MG63 (cell line): Measurements from ENCODE around the gene SH3PXD2A. TPM values are rescaled to one million over a fixed set of nuclear protein-coding genes. Genes with fewer than 3 reads are reported as not detected.
A peak's percentile ranks its signal among the peaks of the same experiment; 100 is the strongest.
"Not testable (repeated sequence)": the region's sequence is repeated elsewhere in the genome, so short reads cannot be mapped to it uniquely, and the experiment has no call there.

Source experiments
- DNase-seq: peaks from one replicate; pipeline ENCODE4 v3.0.0-alpha.2; 2020
- H3K27me3 ChIP-seq: fragments of 250-450 bp; sonication (Bioruptor Pico); 2 replicates; pipeline ENCODE4 v1.5.1; 2020; ENCODE audit warnings: mild to moderate bottlenecking, moderate library complexity
- H3K36me3 ChIP-seq: fragments of 250-450 bp; sonication (Bioruptor Pico); 2 replicates; pipeline ENCODE4 v1.5.1; 2020; ENCODE audit warnings: mild to moderate bottlenecking, moderate library complexity
- H3K4me3 ChIP-seq: fragments of 250-450 bp; sonication (Bioruptor Pico); 2 replicates; pipeline ENCODE4 v1.5.1; 2020; ENCODE audit warnings: mild to moderate bottlenecking, moderate library complexity
- H3K9me3 ChIP-seq: fragments of 250-450 bp; sonication (Bioruptor Pico); 2 replicates; pipeline ENCODE4 v1.5.1; 2020; ENCODE audit warnings: mild to moderate bottlenecking, moderate library complexity
- total RNA-seq: library from RNA; depleted of rRNA; stranded (reverse); fragments of >200 nt; shearing (Covaris generic); gene quantifications from 2 replicates; pipeline ENCODE4 v1.2.3, GENCODE V29; 2014; ENCODE audit warnings: low replicate concordance

SH3PXD2A gene
- total RNA-seq, 1 experiment from 2014 or later: 19.2 TPM

- Histone ChIP-seq H3K9me3 (no peaks in the 10 kb centered on the region), H3K4me3 (no peak overlapping the region), H3K36me3 (peaks cover 71% of the 10 kb centered on the region), H3K27me3 (no peaks in the 10 kb centered on the region)
- no peak for DNase-seq
Observed at GRCh38 chr10:103633846-103634245, 221.5 kb downstream of the SH3PXD2A start.

GRCh38 chr10:103632871-103633270, 222.5 kb downstream of the SH3PXD2A start:
- H3K9me3 ChIP-seq, H3K4me3 ChIP-seq, DNase-seq, H3K27me3 ChIP-seq: not testable (repeated sequence)
- H3K36me3 ChIP-seq: peaks cover 68% of the 10 kb centered on the region

- no peak for DNase-seq
- H3K4me3 ChIP-seq: no peak overlapping the region
- no peaks in the 10 kb centered on the region for H3K27me3 ChIP-seq
- H3K9me3 ChIP-seq: no peaks in the 10 kb centered on the region
- peaks cover 65% of the 10 kb centered on the region for H3K36me3 ChIP-seq
Observed at GRCh38 chr10:103632247-103632642, 223.1 kb downstream of the SH3PXD2A start.

- peaks cover 61% of the 10 kb centered on the region for H3K36me3 ChIP-seq
- no peak for DNase-seq
- no peaks in the 10 kb centered on the region for H3K9me3 ChIP-seq
- no peak overlapping the region for H3K4me3 ChIP-seq
- no peaks in the 10 kb centered on the region for H3K27me3 ChIP-seq
Observed at GRCh38 chr10:103630156-103630555, 225.2 kb downstream of the SH3PXD2A start.

GRCh38 chr10:103629581-103629980, 225.8 kb downstream of the SH3PXD2A start:
- no peaks in the 10 kb centered on the region for H3K27me3 ChIP-seq
- peaks cover 61% of the 10 kb centered on the region for H3K36me3 ChIP-seq
- H3K9me3 ChIP-seq: no peaks in the 10 kb centered on the region
- no peak for DNase-seq
- H3K4me3 ChIP-seq: no peak overlapping the region

GRCh38 chr10:103627893-103628292, 227.5 kb downstream of the SH3PXD2A start:
- no peak for DNase-seq
- H3K36me3 ChIP-seq: peaks cover 63% of the 10 kb centered on the region
- H3K9me3 ChIP-seq: no peaks in the 10 kb centered on the region
- no peak overlapping the region for H3K4me3 ChIP-seq
- no peaks in the 10 kb centered on the region for H3K27me3 ChIP-seq

- Histone ChIP-seq H3K4me3 (no peak overlapping the region), H3K27me3 (no peaks in the 10 kb centered on the region), H3K36me3 (peaks cover 62% of the 10 kb centered on the region), H3K9me3 (no peaks in the 10 kb centered on the region)
- no peak for DNase-seq
Observed at GRCh38 chr10:103627111-103627892, 228.1 kb downstream of the SH3PXD2A start.

GRCh38 chr10:103626178-103626577, 229.2 kb downstream of the SH3PXD2A start:
- DNase-seq: no peak
- peaks cover 60% of the 10 kb centered on the region for H3K36me3 ChIP-seq
- H3K4me3 ChIP-seq: no peak overlapping the region
- H3K27me3 ChIP-seq: no peaks in the 10 kb centered on the region
- H3K9me3 ChIP-seq: no peaks in the 10 kb centered on the region

- no peak for DNase-seq
- Histone ChIP-seq H3K27me3 (no peaks in the 10 kb centered on the region), H3K4me3 (no peak overlapping the region), H3K36me3 (peaks cover 71% of the 10 kb centered on the region), H3K9me3 (no peaks in the 10 kb centered on the region)
Observed at GRCh38 chr10:103622935-103623574, 232.3 kb downstream of the SH3PXD2A start.

GRCh38 chr10:103622286-103622685, 233.1 kb downstream of the SH3PXD2A start:
- H3K36me3 ChIP-seq: peaks cover 74% of the 10 kb centered on the region
- H3K27me3 ChIP-seq: no peaks in the 10 kb centered on the region
- H3K9me3 ChIP-seq: no peaks in the 10 kb centered on the region
- H3K4me3 ChIP-seq: no peak overlapping the region
- no peak for DNase-seq

GRCh38 chr10:103621783-103622125, 233.6 kb downstream of the SH3PXD2A start:
- no peak for DNase-seq
- Histone ChIP-seq H3K27me3 (no peaks in the 10 kb centered on the region), H3K36me3 (peaks cover 71% of the 10 kb centered on the region), H3K9me3 (no peaks in the 10 kb centered on the region), H3K4me3 (no peak overlapping the region)

- no peaks in the 10 kb centered on the region for H3K27me3 ChIP-seq
- DNase-seq: no peak
- H3K36me3 ChIP-seq: peaks cover 73% of the 10 kb centered on the region
- H3K4me3 ChIP-seq: no peak overlapping the region
- no peaks in the 10 kb centered on the region for H3K9me3 ChIP-seq
Observed at GRCh38 chr10:103620891-103621782, 234.2 kb downstream of the SH3PXD2A start.

GRCh38 chr10:103620352-103620740, 235.0 kb downstream of the SH3PXD2A start:
- no peak overlapping the region for H3K4me3 ChIP-seq
- no peaks in the 10 kb centered on the region for H3K9me3 ChIP-seq
- H3K36me3 ChIP-seq: peaks cover 70% of the 10 kb centered on the region
- H3K27me3 ChIP-seq: no peaks in the 10 kb centered on the region
- DNase-seq: no peak

GRCh38 chr10:103619424-103620351, 235.7 kb downstream of the SH3PXD2A start:
- DNase-seq: no peak
- H3K36me3 ChIP-seq: peaks cover 67% of the 10 kb centered on the region

GRCh38 chr10:103618575-103619423, 236.6 kb downstream of the SH3PXD2A start:
- peaks cover 67% of the 10 kb centered on the region for H3K36me3 ChIP-seq
- no peak overlapping the region for H3K4me3 ChIP-seq
- DNase-seq: peak; percentile 23
- H3K9me3 ChIP-seq: no peaks in the 10 kb centered on the region
- no peaks in the 10 kb centered on the region for H3K27me3 ChIP-seq

More at GRCh38 chr10:103619424-103620351, 235.7 kb downstream of the SH3PXD2A start:
- H3K27me3 ChIP-seq: no peaks in the 10 kb centered on the region
- no peaks in the 10 kb centered on the region for H3K9me3 ChIP-seq
- no peak overlapping the region for H3K4me3 ChIP-seq
